ENCODE data around the gene RNASE1. TPM values are rescaled to one million over a fixed set of nuclear protein-coding genes. Genes with fewer than 3 reads are reported as not detected.
"Not testable (repeated sequence)": the region's sequence is repeated elsewhere in the genome, so short reads cannot be mapped to it uniquely, and the experiment has no call there.

Gene RNASE1
- total RNA-seq, 1 experiment from 2014 or later = not detected

- no peak for DNase-seq (ENCODE audit: low read depth)
Measured at GRCh38 chr14:20774258-20774824, 28.3 kb downstream of the RNASE1 start.

- no peak for DNase-seq (ENCODE audit: low read depth)
Measured at GRCh38 chr14:20772650-20773049, 30.0 kb downstream of the RNASE1 start.

- no peak for DNase-seq (ENCODE audit: low read depth)
Measured at GRCh38 chr14:20769421-20769820, 33.2 kb downstream of the RNASE1 start.

- no peak for DNase-seq (ENCODE audit: low read depth)
Measured at GRCh38 chr14:20768593-20768892, 34.1 kb downstream of the RNASE1 start.

- no peak for DNase-seq (ENCODE audit: low read depth)
Measured at GRCh38 chr14:20760950-20761349, 41.7 kb downstream of the RNASE1 start.

- DNase-seq (ENCODE audit: low read depth) = not testable (repeated sequence)
Measured at GRCh38 chr14:20759465-20759864, 43.2 kb downstream of the RNASE1 start.

GRCh38 chr14:20757965-20758364, 44.7 kb downstream of the RNASE1 start:
- no peak for DNase-seq (ENCODE audit: low read depth)

- no peak for DNase-seq (ENCODE audit: low read depth)
Measured at GRCh38 chr14:20755037-20755436, 47.6 kb downstream of the RNASE1 start.

- no peak for DNase-seq (ENCODE audit: low read depth)
Measured at GRCh38 chr14:20754308-20754707, 48.3 kb downstream of the RNASE1 start.

GRCh38 chr14:20751963-20752562, 50.6 kb downstream of the RNASE1 start:
- peak; percentile 9 for DNase-seq (ENCODE audit: low read depth)

Other genes starting within 250 kb of the RNASE1 start
- not detected in 2 replicates for gene RNASE9, start 241.8 kb downstream of the RNASE1 start, total RNA-seq (2014; rRNA removed)
- gene RNASE11, start 214.8 kb downstream of the RNASE1 start, total RNA-seq (2014; rRNA removed) = not detected in 2 replicates
- gene RNASE12, start 211.5 kb downstream of the RNASE1 start, total RNA-seq (2014; rRNA removed) = not detected in 2 replicates
- gene OR6S1, start 161.2 kb downstream of the RNASE1 start, total RNA-seq (2014; rRNA removed) = not detected in 2 replicates
- 5.4 and 10.5 TPM in 2 replicates for gene RNASE4, start 118.3 kb downstream of the RNASE1 start, total RNA-seq (2014; rRNA removed)
- gene ANG, start 114.1 kb downstream of the RNASE1 start, total RNA-seq (2014; rRNA removed) = 4.2 and 4.4 TPM in 2 replicates
- gene EDDM3A, start 57.0 kb downstream of the RNASE1 start, total RNA-seq (2014; rRNA removed) = not detected in 2 replicates
- gene EDDM3B, start 34.4 kb downstream of the RNASE1 start, total RNA-seq (2014; rRNA removed) = not detected in 2 replicates
- not detected in 2 replicates for gene RNASE6, start 21.6 kb downstream of the RNASE1 start, total RNA-seq (2014; rRNA removed)
- not detected in 2 replicates for gene RNASE3, start 88.5 kb upstream of the RNASE1 start, total RNA-seq (2014; rRNA removed)
- not detected in 2 replicates for gene RNASE2, start 152.6 kb upstream of the RNASE1 start, total RNA-seq (2014; rRNA removed)
- 85.4 and 90.3 TPM in 2 replicates for gene METTL17, start 187.1 kb upstream of the RNASE1 start, total RNA-seq (2014; rRNA removed)
- not detected in 2 replicates for gene SLC39A2, start 196.4 kb upstream of the RNASE1 start, total RNA-seq (2014; rRNA removed)
- gene NDRG2, start 222.2 kb upstream of the RNASE1 start, total RNA-seq (2014; rRNA removed) = 0.86 TPM in 1 of 2 replicates, not detected in the other
- gene TPPP2, start 227.4 kb upstream of the RNASE1 start, total RNA-seq (2014; rRNA removed) = not detected in 2 replicates
- not detected in 2 replicates for gene RNASE13, start 232.0 kb upstream of the RNASE1 start, total RNA-seq (2014; rRNA removed)
- not detected in 2 replicates for gene RNASE7, start 239.5 kb upstream of the RNASE1 start, total RNA-seq (2014; rRNA removed)